H1 (cell line): ENCODE results near the gene NPFFR1. TPM values are rescaled to one million over a fixed set of nuclear protein-coding genes. Genes with fewer than 3 reads are reported as not detected.

ENCODE experiments used
- CTCF ChIA-PET: fragments of 300-600 bp; sonication (Branson Sonifier 250); formaldehyde crosslinking; loops from one replicate; lab custom pipeline; 2021; ENCODE audit not compliant: partially characterized antibody; lab: Charles Lee
- POLR2A ChIA-PET: fragments of 300-600 bp; sonication (Branson Sonifier 250); formaldehyde crosslinking; loops from one replicate; lab custom pipeline; 2021; ENCODE audit warnings: inconsistent platforms; ENCODE audit not compliant: partially characterized antibody; lab: Charles Lee
- DNase-seq, 2 experiments: peaks; one replicate each; pipeline versions ENCODE4 v3.0.0 to v3.0.0-alpha.2; 2010 to 2022; ENCODE audit warnings: low spot score in 2 of 2, low read depth in 1 of 2, mixed read lengths in 1 of 2
- FAIRE-seq: peaks from 2 replicates; lab custom pipeline; 2011; peaks lifted over from hg19 to GRCh38; lab: Jason Lieb, UNC
- H2AFZ ChIP-seq: 2 replicates; pipeline ENCODE4 v1.8.1; 2012; ENCODE audit warnings: low read length, inconsistent platforms
- H2AK5ac ChIP-seq: 2 replicates; pipeline ENCODE4 v1.6.1; 2013; ENCODE audit warnings: low read depth, low read length
- H2BK120ac ChIP-seq: replicated peaks from 2 replicates; pipeline ENCODE3; 2013; ENCODE audit warnings: low read depth, low read length, inconsistent platforms
- H2BK12ac ChIP-seq: 2 replicates; pipeline ENCODE4 v1.6.1; 2013; ENCODE audit warnings: low read depth, low read length
- H2BK15ac ChIP-seq: 2 replicates; pipeline ENCODE4 v1.6.1; 2013; ENCODE audit warnings: low read length
- H2BK20ac ChIP-seq: 2 replicates; pipeline ENCODE4 v1.6.1; 2013; ENCODE audit warnings: low read length
- H2BK5ac ChIP-seq: 2 replicates; pipeline ENCODE4 v1.6.1; 2013; ENCODE audit warnings: low read depth, low read length
- H3K14ac ChIP-seq: 2 replicates; pipeline ENCODE4 v1.6.1; 2013; ENCODE audit warnings: inconsistent platforms; ENCODE audit not compliant: insufficient read length
- H3K18ac ChIP-seq: 2 replicates; pipeline ENCODE4 v1.6.1; 2013; ENCODE audit warnings: low read length; ENCODE audit errors: extremely low read depth
- H3K23ac ChIP-seq: 2 replicates; pipeline ENCODE4 v1.6.1; 2013; ENCODE audit warnings: inconsistent platforms; ENCODE audit not compliant: insufficient read length
- H3K23me2 ChIP-seq: 2 replicates; pipeline ENCODE4 v1.6.1; 2013; ENCODE audit warnings: low read depth, low read length
- H3K27ac ChIP-seq: 2 replicates; pipeline ENCODE4 v1.6.1; 2011; ENCODE audit warnings: low read depth, low read length, inconsistent platforms
- H3K27me3 ChIP-seq, 4 experiments: replicated peaks in 1 of 4; 1 replicate in 1 of 4; 2 replicates in 3 of 4; pipeline versions ENCODE4 v1.6.1 to v1.8.1; 2011 to 2013; ENCODE audit warnings: low read length in 3 of 4, mild to moderate bottlenecking in 3 of 4, inconsistent platforms in 2 of 4, mixed read lengths in 2 of 4, moderate library complexity in 1 of 4; ENCODE audit not compliant: control insufficient read depth in 3 of 4, insufficient read depth in 3 of 4; ENCODE audit errors: extremely low read depth in 1 of 4
- H3K36me3 ChIP-seq, 4 experiments: 2 replicates each; pipeline versions ENCODE4 v1.6.1 to v1.8.1; 2011 to 2013; ENCODE audit warnings: mild to moderate bottlenecking in 4 of 4, low read length in 3 of 4, moderate library complexity in 2 of 4, control low read depth in 1 of 4, inconsistent platforms in 1 of 4; ENCODE audit not compliant: insufficient read depth in 4 of 4, control insufficient read depth in 2 of 4
- H3K4ac ChIP-seq: replicated peaks from 2 replicates; pipeline ENCODE3; 2013; ENCODE audit warnings: low read length, low read depth, mixed read lengths, inconsistent platforms; ENCODE audit not compliant: insufficient read length
- H3K4me1 ChIP-seq, 4 experiments: replicated peaks in 1 of 4; 1 replicate in 1 of 4; 2 replicates in 3 of 4; pipeline versions ENCODE4 v1.6.1 to v1.8.1; 2011 to 2013; ENCODE audit warnings: low read length in 3 of 4, inconsistent platforms in 2 of 4, mixed read lengths in 1 of 4; ENCODE audit not compliant: insufficient read depth in 4 of 4, control insufficient read depth in 3 of 4
- H3K4me2 ChIP-seq, 2 experiments: 2 replicates each; pipeline versions ENCODE4 v1.6.1 to v1.8.1; 2011 to 2013; ENCODE audit warnings: low read depth in 2 of 2, low read length in 2 of 2, control low read depth in 1 of 2, inconsistent platforms in 1 of 2, mild to moderate bottlenecking in 1 of 2; ENCODE audit not compliant: insufficient read depth in 1 of 2
- H3K4me3 ChIP-seq, 4 experiments: fragments of 200-600, 300-600 bp in 1 of 4; sonication (generic), shearing (Covaris generic), sonication (Bioruptor Twin) in 1 of 4; 2 replicates each; pipeline versions ENCODE4 v1.5.1 to v1.8.1; 2011 to 2016; ENCODE audit warnings: low read length in 4 of 4, low read depth in 3 of 4, control low read depth in 2 of 4, inconsistent platforms in 2 of 4, mild to moderate bottlenecking in 2 of 4, mixed read lengths in 1 of 4, moderate library complexity in 1 of 4; ENCODE audit not compliant: insufficient read depth in 2 of 4; ENCODE audit errors: extremely low read depth in 1 of 4
- H3K56ac ChIP-seq: replicated peaks from 2 replicates; pipeline ENCODE3; 2013; ENCODE audit warnings: low read depth, mild to moderate bottlenecking, mixed read lengths, low read length, inconsistent platforms; ENCODE audit not compliant: insufficient read length
- H3K79me1 ChIP-seq: 2 replicates; pipeline ENCODE4 v1.6.1; 2013; ENCODE audit warnings: low read depth, low read length, control low read depth
- H3K79me2 ChIP-seq, 2 experiments: 2 replicates each; pipeline versions ENCODE4 v1.6.1 to v1.8.1; 2012 to 2013; ENCODE audit warnings: low read length in 2 of 2, mild to moderate bottlenecking in 2 of 2, inconsistent platforms in 1 of 2; ENCODE audit not compliant: insufficient read depth in 2 of 2, control insufficient read depth in 1 of 2
- H3K9ac ChIP-seq, 4 experiments: replicated peaks in 1 of 4; 1 replicate in 1 of 4; 2 replicates in 3 of 4; pipeline versions ENCODE4 v1.6.1 to v1.8.1; 2011 to 2013; ENCODE audit warnings: low read depth in 3 of 4, low read length in 3 of 4, control low read depth in 2 of 4, mild to moderate bottlenecking in 2 of 4, moderate library complexity in 2 of 4, inconsistent platforms in 1 of 4; ENCODE audit errors: extremely low read depth in 1 of 4
- H3K9me3 ChIP-seq, 2 experiments: 2 replicates each; pipeline versions ENCODE4 v1.6.1 to v1.8.1; 2012 to 2013; ENCODE audit warnings: mild to moderate bottlenecking in 2 of 2, moderate library complexity in 2 of 2, control low read depth in 1 of 2, inconsistent platforms in 1 of 2, low read depth in 1 of 2, low read length in 1 of 2, mixed read lengths in 1 of 2; ENCODE audit not compliant: insufficient read depth in 2 of 2
- H4K20me1 ChIP-seq, 2 experiments: replicated peaks in 1 of 2; 2 replicates each; pipeline versions ENCODE3 to v1.8.1; 2011 to 2013; ENCODE audit warnings: inconsistent platforms in 2 of 2, low read length in 2 of 2, mild to moderate bottlenecking in 1 of 2; ENCODE audit not compliant: insufficient read depth in 2 of 2, control insufficient read depth in 1 of 2
- H4K5ac ChIP-seq: 2 replicates; pipeline ENCODE4 v1.6.1; 2013; ENCODE audit warnings: low read length, low read depth, mixed read lengths, inconsistent platforms; ENCODE audit not compliant: insufficient read length
- H4K8ac ChIP-seq: 2 replicates; pipeline ENCODE4 v1.8.0; 2013; ENCODE audit warnings: mild to moderate bottlenecking, moderate library complexity, low read length, inconsistent platforms; ENCODE audit not compliant: insufficient read depth; ENCODE audit errors: extremely low read depth
- H4K91ac ChIP-seq: replicated peaks from 2 replicates; pipeline ENCODE3; 2013; ENCODE audit warnings: low read length, mixed read lengths, inconsistent platforms; ENCODE audit not compliant: insufficient read length
- BACH1 ChIP-seq: IDR thresholded peaks from 2 replicates; pipeline ENCODE4 v1.6.1; 2012; ENCODE audit warnings: low read length, improper control_type of control experiment
- GABPA ChIP-seq: IDR thresholded peaks from 2 replicates; pipeline ENCODE4 v1.6.1; 2011; ENCODE audit warnings: mild to moderate bottlenecking, low read length, moderate library complexity, borderline replicate concordance; ENCODE audit not compliant: insufficient read depth
- JUND ChIP-seq: IDR thresholded peaks from 2 replicates; pipeline ENCODE4 v1.6.1; 2011; ENCODE audit warnings: mild to moderate bottlenecking, improper control_type of control experiment, low read length
- KDM4A ChIP-seq: IDR thresholded peaks from one replicate; pipeline ENCODE4 v1.7.1; 2012; ENCODE audit warnings: low read depth, mild to moderate bottlenecking, moderate library complexity, low read length, inconsistent platforms; ENCODE audit not compliant: severe bottlenecking
- POU5F1 ChIP-seq: IDR thresholded peaks from 2 replicates; pipeline ENCODE4 v1.6.1; 2011; ENCODE audit warnings: low read depth, mild to moderate bottlenecking, low read length, moderate library complexity
- SRF ChIP-seq: IDR thresholded peaks from 2 replicates; pipeline ENCODE4 v1.6.1; 2011; ENCODE audit warnings: mild to moderate bottlenecking, low read depth, low read length, moderate library complexity
- YY1 ChIP-seq: IDR thresholded peaks from 2 replicates; pipeline ENCODE4 v1.6.1; 2011; ENCODE audit warnings: low read depth, mild to moderate bottlenecking, low read length
- WGBS, 2 experiments: shearing (Covaris generic) in 1 of 2; methylation state at CpG; one replicate each; pipeline versions ENCODE4 v1.1.6 to v1.1.7; 2013 to 2015; ENCODE audit warnings: low lambda C conversion rate in 2 of 2, mixed read lengths in 2 of 2, inconsistent platforms in 1 of 2, low coverage in 1 of 2, missing lambda C conversion rate in 1 of 2; ENCODE audit not compliant: insufficient replicate concordance in 2 of 2, insufficient coverage in 1 of 2, insufficient read length in 1 of 2; ENCODE audit errors: extremely low coverage in 1 of 2, missing lambda C conversion rate in 1 of 2; 5-methylcytosine and 5-hydroxymethylcytosine counted together
- polyA plus RNA-seq, 7 experiments: library from polyadenylated mRNA; depleted of rRNA in 3 of 7; stranded (reverse) in 5 of 7; unstranded in 2 of 7; fragments of >200 nt in 5 of 7; fragments of 200-250 nt in 2 of 7; gene quantifications; 1 replicate in 5 of 7; 2 replicates in 1 of 7; 4 replicates in 1 of 7; pipeline versions ENCODE4 v1.2.1 to v1.2.3, GENCODE V29; 2011 to 2013; ENCODE audit warnings: missing spikeins in 2 of 7, mixed read lengths in 2 of 7
- total RNA-seq: library from RNA; stranded (reverse); fragmentation: NEBNext Ultra II Directional; extraction: Animal tissue kit (Norgen Biotek cat#: 25700); gene quantifications from 2 replicates; pipeline ENCODE4 v1.2.1, GENCODE V29; 2021

NPFFR1 gene
- total and polyA plus RNA-seq, 2 of the 8 experiments (the other 6 are each of a cell fraction or from before 2014, with no cell fraction given), result 0.02 to 0.06 TPM

DNA sequence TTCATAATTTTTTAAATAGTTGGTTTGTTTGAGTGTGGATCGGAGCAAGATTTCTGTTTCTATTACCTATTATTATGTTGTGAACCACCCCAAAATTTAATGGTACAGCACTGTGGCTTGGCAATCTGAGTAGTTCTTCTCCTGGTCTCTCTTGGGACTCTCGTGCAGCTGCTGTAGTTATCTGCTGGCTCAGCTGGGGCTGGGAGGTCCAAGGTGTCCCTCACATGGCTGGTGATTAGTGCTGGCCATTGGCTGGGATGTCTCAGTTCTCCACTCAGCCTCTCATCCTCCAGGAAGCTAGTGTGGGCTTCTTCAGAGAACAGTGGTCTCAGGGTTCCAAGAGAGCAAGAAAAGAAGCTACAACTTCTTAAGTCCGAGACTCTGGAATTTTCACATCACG, 15.4 kb downstream of the NPFFR1 start:
- H2AFZ ChIP-seq, result no peak overlapping the region
- POLR2A ChIA-PET, result interaction anchor here (1.9 kb wide), 1 partner anchor 122 kb away, joined by 7 read pairs; the partner anchor contains the start of gene TYSND1
- H3K4ac ChIP-seq, result no peak overlapping the region

More for the DNA sequence above, 15.4 kb downstream of the NPFFR1 start:
- Histone ChIP-seq H3K14ac (no peak overlapping the region), H4K20me1 (no peaks in the 10 kb centered on the region), H3K79me2 (no peaks in the 10 kb centered on the region), H4K91ac (no peak overlapping the region), H3K36me3 (no peaks in the 10 kb centered on the region), H3K23ac (no peak overlapping the region), H3K9ac (0 out of 7 replicates have a peak overlapping the region, but pooled peaks of 1 of the 4 experiments have one; percentile 8), H3K18ac (no peak overlapping the region), H3K27ac (no peak overlapping the region), H4K8ac (no peak overlapping the region), H3K4me2 (no peak overlapping the region), H3K23me2 (no peaks in the 10 kb centered on the region), H2BK120ac (no peak overlapping the region), H4K5ac (no peak overlapping the region), H3K9me3 (no peaks in the 10 kb centered on the region), H3K56ac (no peak overlapping the region), H3K79me1 (no peaks in the 10 kb centered on the region), H3K4me3 (no peak overlapping the region), H3K27me3 (no peaks in the 10 kb centered on the region), H2BK5ac (no peak overlapping the region), H2AK5ac (no peak overlapping the region), H2BK12ac (no peak overlapping the region), H2BK20ac (no peak overlapping the region), H2BK15ac (no peak overlapping the region), H3K4me1 (0 out of 7 replicates have a peak, but pooled peaks cover 0 to 2% (median 0%) of the 10 kb centered on the region in 4 experiments)
- FAIRE-seq, result no peak
- no peak for TF ChIP-seq SRF
- no peak for TF ChIP-seq JUND
- TF ChIP-seq POU5F1, result no peak
- TF ChIP-seq GABPA, result no peak
- TF ChIP-seq BACH1, result no peak
- TF ChIP-seq KDM4A, result no peak
- TF ChIP-seq YY1, result no peak
- CTCF ChIA-PET, result interaction anchor here (0.6 to 17.4 kb wide), 18 partner anchors 8 to 92 kb away, joined by 3 to 329 read pairs (median 8); partner anchors contain the start of gene NPFFR1
- 85% methylated on average over 4 of the region's 4 CpGs; no CpG with 5 or more reads in 1 of the 2 experiments for WGBS, 2 experiments
- DNase-seq, result no peak
